Pancreas (tissue), 10 donors: ENCODE measurements around the gene GPC5. TPM values are rescaled to one million over a fixed set of nuclear protein-coding genes. Genes with fewer than 3 reads are reported as not detected.

ENCODE experiments used
- ATAC-seq, 4 donors: fragments of 200-7000 bp; cut with Tn5 transposase; one replicate each; pipeline versions ENCODE4 v1.8.0 to v1.9.1; 2020; ENCODE audit warnings: mild to moderate bottlenecking in 4 of 4, moderate library complexity in 4 of 4
- DNase-seq, 6 donors: peaks; one replicate each; pipeline ENCODE4 v3.0.0-alpha.2; 2020
- FAIRE-seq: peaks from 2 replicates; lab custom pipeline; 2012; peaks lifted over from hg19 to GRCh38; lab: Jason Lieb, UNC
- H3K27ac ChIP-seq, 4 donors: fragments of 200-600 bp; sonication (generic); 1 replicate in 3 of 4; 2 replicates in 1 of 4; pipeline versions ENCODE4 v1.5.0 to v1.8.0; 2020
- H3K27me3 ChIP-seq, 4 donors: fragments of 200-600 bp; one replicate each; pipeline ENCODE4 v1.8.0; 2021
- H3K36me3 ChIP-seq, 3 donors: fragments of 200-600 bp; sonication (generic) in 1 of 3; one replicate each; pipeline versions ENCODE4 v1.5.0 to v1.8.0; 2020 to 2021
- H3K4me1 ChIP-seq, 3 donors: fragments of 200-600 bp; one replicate each; pipeline ENCODE4 v1.8.0; 2021
- H3K4me3 ChIP-seq, 4 donors: fragments of 200-600 bp; sonication (generic) in 2 of 4; one replicate each; pipeline versions ENCODE4 v1.5.0 to v1.8.0; 2020 to 2021
- H3K9me3 ChIP-seq, 4 donors: fragments of 200-600 bp; one replicate each; pipeline ENCODE4 v1.8.0; 2021
- WGBS, 2 donors: extraction: QIAGEN DNeasy Blood & Tissue Kit; methylation state at CpG; one replicate each; pipeline ENCODE4 v1.1.7; 2013; 5-methylcytosine and 5-hydroxymethylcytosine counted together
- intact Hi-C, 3 donors: fragments of 100-400 bp; cut with DNase I; formaldehyde crosslinking; loops; one replicate each; pipeline versions ENCODE4 v1.11.1 to v1.14.2; 2022
- polyA plus RNA-seq, 2 donors: library from polyadenylated mRNA; stranded (reverse); fragments of 200-250 nt; gene quantifications; one replicate each; pipeline ENCODE4 v1.2.3, GENCODE V29; 2013
- total RNA-seq, 6 donors: library from RNA; stranded (reverse); fragmentation: NEBNext Ultra II Directional in 4 of 6; extraction: Animal tissue kit (Norgen Biotek cat#: 25700) in 4 of 6; gene quantifications; one replicate each; pipeline versions ENCODE4 v1.2.1 to v1.2.4, GENCODE V29; 2021 to 2023
- TF ChIP-seq, protein P1 (sequence below), 4 donors: fragments of 200-600 bp; sonication (generic) in 3 of 4; IDR thresholded peaks; one replicate each; pipeline versions ENCODE4 v1.5.0 to v1.8.0; 2021; ENCODE audit warnings: antibody characterized with exemption in 4 of 4
- donor health status: healthy with polysubstance abuse.
- donor health status: DM: no; HTN: no; CAD: no; lungs with moderate emphysema.
- donor health status: DM: no; HTN: no; CAD: no.
- donor health status: control.
- donor health status: control.
- donor health status: Bipolar disorder and iron deficiency.
- donor health status: DM: yes; HTN: yes; CAD: no.
- donor health status: DM: no; HTN: no; CAD: no.
- donor health status: DM: no; HTN: no; CAD: no.
- donor health status: DM: yes; HTN: yes; CAD: no.

The GPC5 gene
- total and polyA plus RNA-seq, 8 donors, result 0.12 to 0.35 (median 0.35) TPM; not detected in 5

GRCh38 chr13:92029641-92030040, 631.2 kb downstream of the GPC5 start:
- no peaks in the 10 kb centered on the region for H3K4me1 ChIP-seq
- DNase-seq (no peak), FAIRE-seq (no peak), ATAC-seq (no peak)
- intact Hi-C loops, result no loop called here
- 77 to 94% methylated on average over 4 of the region's 4 CpGs for WGBS, 2 donors
- no peak overlapping the region for H3K4me3 ChIP-seq
- TF ChIP-seq, protein P1, sequence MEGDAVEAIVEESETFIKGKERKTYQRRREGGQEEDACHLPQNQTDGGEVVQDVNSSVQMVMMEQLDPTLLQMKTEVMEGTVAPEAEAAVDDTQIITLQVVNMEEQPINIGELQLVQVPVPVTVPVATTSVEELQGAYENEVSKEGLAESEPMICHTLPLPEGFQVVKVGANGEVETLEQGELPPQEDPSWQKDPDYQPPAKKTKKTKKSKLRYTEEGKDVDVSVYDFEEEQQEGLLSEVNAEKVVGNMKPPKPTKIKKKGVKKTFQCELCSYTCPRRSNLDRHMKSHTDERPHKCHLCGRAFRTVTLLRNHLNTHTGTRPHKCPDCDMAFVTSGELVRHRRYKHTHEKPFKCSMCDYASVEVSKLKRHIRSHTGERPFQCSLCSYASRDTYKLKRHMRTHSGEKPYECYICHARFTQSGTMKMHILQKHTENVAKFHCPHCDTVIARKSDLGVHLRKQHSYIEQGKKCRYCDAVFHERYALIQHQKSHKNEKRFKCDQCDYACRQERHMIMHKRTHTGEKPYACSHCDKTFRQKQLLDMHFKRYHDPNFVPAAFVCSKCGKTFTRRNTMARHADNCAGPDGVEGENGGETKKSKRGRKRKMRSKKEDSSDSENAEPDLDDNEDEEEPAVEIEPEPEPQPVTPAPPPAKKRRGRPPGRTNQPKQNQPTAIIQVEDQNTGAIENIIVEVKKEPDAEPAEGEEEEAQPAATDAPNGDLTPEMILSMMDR (IDR thresholded peaks at IDR 0.05), result no peak
- H3K27me3 ChIP-seq, result no peaks in the 10 kb centered on the region
- no peaks in the 10 kb centered on the region for H3K9me3 ChIP-seq
- no peak overlapping the region for H3K27ac ChIP-seq
- H3K36me3 ChIP-seq, result no peaks in the 10 kb centered on the region

GRCh38 chr13:92038905-92039304, 640.5 kb downstream of the GPC5 start:
- Histone ChIP-seq H3K4me3 (no peak overlapping the region), H3K9me3 (no peaks in the 10 kb centered on the region), H3K27ac (no peak overlapping the region), H3K27me3 (no peaks in the 10 kb centered on the region), H3K36me3 (no peaks in the 10 kb centered on the region), H3K4me1 (no peaks in the 10 kb centered on the region)
- TF ChIP-seq, protein P1 (IDR thresholded peaks at IDR 0.05), result no peak
- ATAC-seq, result no peak
- no peak for DNase-seq
- WGBS, 2 donors, result 68 to 84% methylated on average over 2 of the region's 2 CpGs
- FAIRE-seq, result no peak
- intact Hi-C loops, result no loop called here

DNA sequence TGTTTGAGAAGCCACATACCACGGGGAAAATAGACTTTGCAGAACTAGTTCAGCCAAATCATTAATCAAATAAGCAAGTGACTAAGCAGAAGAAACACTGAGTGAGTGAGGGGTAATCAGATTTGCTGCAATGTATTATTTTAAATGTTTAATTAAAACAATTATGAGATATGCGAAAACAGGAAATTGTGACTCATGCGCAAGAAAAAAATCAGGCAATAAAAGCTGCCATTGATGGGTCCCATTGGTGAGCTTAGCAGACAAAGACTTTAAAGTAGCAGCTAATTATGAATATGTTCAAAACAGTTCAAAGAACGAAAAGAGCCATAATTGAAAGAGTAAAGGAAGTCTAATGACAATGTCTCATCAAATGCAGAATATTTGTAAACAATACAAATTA, 644.1 kb downstream of the GPC5 start:
- DNase-seq (no peak), FAIRE-seq (no peak), ATAC-seq (no peak)
- H3K36me3 ChIP-seq, result no peaks in the 10 kb centered on the region
- no peaks in the 10 kb centered on the region for H3K9me3 ChIP-seq
- no peak overlapping the region for H3K27ac ChIP-seq
- H3K4me1 ChIP-seq, result no peaks in the 10 kb centered on the region
- H3K27me3 ChIP-seq, result no peaks in the 10 kb centered on the region
- intact Hi-C loops, result no loop called here
- TF ChIP-seq, protein P1 (IDR thresholded peaks at IDR 0.05), result no peak
- no peak overlapping the region for H3K4me3 ChIP-seq
- WGBS, 2 donors, result 63 to 70% methylated on average over 4 of the region's 4 CpGs

- no peaks in the 10 kb centered on the region for H3K27me3 ChIP-seq
- no peaks in the 10 kb centered on the region for H3K36me3 ChIP-seq
- FAIRE-seq (no peak), ATAC-seq (peak in 3 of 4 donors; percentile 67 to 96 (median 86)), DNase-seq (no peak)
- H3K9me3 ChIP-seq, result no peaks in the 10 kb centered on the region
- TF ChIP-seq, protein P1 (IDR thresholded peaks at IDR 0.05), result no peak
- H3K27ac ChIP-seq, result no peak overlapping the region
- 29 to 36% methylated on average over 3 of the region's 3 CpGs for WGBS, 2 donors
- no peak overlapping the region for H3K4me3 ChIP-seq
- H3K4me1 ChIP-seq, result no peaks in the 10 kb centered on the region
- intact Hi-C loops, result no loop called here
Measured at GRCh38 chr13:92044351-92044750, 645.9 kb downstream of the GPC5 start.

GRCh38 chr13:92054389-92054788, 656.0 kb downstream of the GPC5 start:
- TF ChIP-seq, protein P1 (IDR thresholded peaks at IDR 0.05), result no peak

More at GRCh38 chr13:92054389-92054788, 656.0 kb downstream of the GPC5 start:
- no peaks in the 10 kb centered on the region for H3K27me3 ChIP-seq
- DNase-seq (no peak), ATAC-seq (peak in 3 of 4 donors; percentile 73 to 92 (median 86)), FAIRE-seq (no peak)
- no peaks in the 10 kb centered on the region for H3K36me3 ChIP-seq
- H3K4me1 ChIP-seq, result peaks cover 0 to 6% (median 6%) of the 10 kb centered on the region in 3 donors
- H3K9me3 ChIP-seq, result no peaks in the 10 kb centered on the region
- intact Hi-C loops, result no loop called here
- H3K27ac ChIP-seq, result no peak overlapping the region
- no peak overlapping the region for H3K4me3 ChIP-seq
